Measurements from ENCODE around the gene ZNF780A.
"Not testable (repeated sequence)": the region's sequence is repeated elsewhere in the genome, so short reads cannot be mapped to it uniquely, and the experiment has no call there.

The ZNF780A gene

GRCh38 chr19:40090241-40091204, at the start of gene ZNF780A:
TSS of gene ZNF780A (minus strand) at chr19:40090943. CDS start at chr19:40084753, 6,190 bp downstream.
- DNase-seq (ENCODE audit: low read depth in 2 of 2) = peak; percentile 58 to 66

- DNase-seq (ENCODE audit: low read depth in 2 of 2) = no peak
Measured at GRCh38 chr19:40139533-40140287, 49.0 kb upstream of the ZNF780A start.

DNA sequence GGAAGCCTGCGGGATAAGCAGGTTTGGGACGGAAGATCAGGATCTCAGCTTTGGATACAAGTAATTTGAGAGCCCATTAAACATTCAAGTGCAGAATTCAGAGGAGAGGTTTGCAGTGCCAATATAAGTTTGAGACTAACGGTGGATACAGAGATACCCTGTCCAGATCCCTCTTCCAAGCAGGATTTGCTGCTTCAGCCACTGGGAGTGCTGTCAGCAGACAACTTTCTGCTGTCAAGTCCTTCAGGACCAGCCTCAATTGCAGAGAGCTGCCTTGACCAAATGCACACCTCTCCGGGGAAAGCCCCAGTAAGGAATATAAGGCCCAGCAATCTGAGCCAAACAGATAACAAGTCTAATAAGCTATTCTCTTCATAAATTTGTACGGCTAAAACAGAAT, 46.1 kb upstream of the ZNF780A start:
- no peak for DNase-seq (ENCODE audit: low read depth in 2 of 2)

- no peak for DNase-seq (ENCODE audit: low read depth in 2 of 2)
Measured at GRCh38 chr19:40134866-40135265, 44.1 kb upstream of the ZNF780A start.

- DNase-seq (ENCODE audit: low read depth in 2 of 2) = no peak
Measured at GRCh38 chr19:40133491-40133890, 42.7 kb upstream of the ZNF780A start.

- no peak for DNase-seq (ENCODE audit: low read depth in 2 of 2)
Measured at GRCh38 chr19:40130013-40130412, 39.3 kb upstream of the ZNF780A start.

GRCh38 chr19:40129425-40129824, 38.7 kb upstream of the ZNF780A start:
- no peak for DNase-seq (ENCODE audit: low read depth in 2 of 2)

DNA sequence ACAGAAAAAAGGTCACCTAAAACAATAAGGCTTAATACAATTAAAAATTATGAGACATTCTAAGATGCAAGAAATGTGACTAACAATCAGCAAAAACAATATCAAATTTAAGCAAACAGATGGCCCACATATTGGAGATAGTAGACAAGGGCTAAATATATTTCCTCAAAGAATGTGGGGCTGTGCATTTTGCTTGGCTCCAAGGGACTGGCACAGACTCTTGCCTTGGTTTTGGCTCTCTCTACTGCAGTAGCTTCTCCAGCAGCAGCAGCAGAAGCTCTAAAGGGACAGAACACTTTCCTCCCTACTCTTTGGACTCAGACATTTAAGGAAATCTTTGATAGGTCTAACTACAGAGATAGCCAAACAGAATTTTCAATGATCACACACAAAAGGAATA, 38.2 kb upstream of the ZNF780A start:
- DNase-seq (ENCODE audit: low read depth in 2 of 2) = no peak

DNA sequence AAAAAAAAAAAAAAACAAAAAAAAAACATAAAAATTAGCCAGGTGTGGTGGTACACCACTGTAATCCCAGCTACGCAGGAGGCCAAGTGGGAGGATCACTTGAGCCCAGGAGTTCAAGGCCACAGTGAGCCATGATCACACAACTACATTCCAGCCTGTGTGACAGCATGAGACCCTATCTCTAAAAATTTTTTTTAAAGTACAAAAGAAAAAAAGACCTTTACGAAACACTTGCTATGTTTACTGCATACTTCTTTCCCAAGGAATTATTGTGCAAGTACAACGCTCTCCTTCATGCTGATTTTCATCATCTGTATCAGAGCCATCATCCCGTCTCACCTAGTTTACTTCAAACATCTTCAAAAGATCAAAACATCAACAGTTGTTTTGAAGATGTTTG, 28.6 kb upstream of the ZNF780A start:
- no peak for DNase-seq (ENCODE audit: low read depth in 2 of 2)

DNA sequence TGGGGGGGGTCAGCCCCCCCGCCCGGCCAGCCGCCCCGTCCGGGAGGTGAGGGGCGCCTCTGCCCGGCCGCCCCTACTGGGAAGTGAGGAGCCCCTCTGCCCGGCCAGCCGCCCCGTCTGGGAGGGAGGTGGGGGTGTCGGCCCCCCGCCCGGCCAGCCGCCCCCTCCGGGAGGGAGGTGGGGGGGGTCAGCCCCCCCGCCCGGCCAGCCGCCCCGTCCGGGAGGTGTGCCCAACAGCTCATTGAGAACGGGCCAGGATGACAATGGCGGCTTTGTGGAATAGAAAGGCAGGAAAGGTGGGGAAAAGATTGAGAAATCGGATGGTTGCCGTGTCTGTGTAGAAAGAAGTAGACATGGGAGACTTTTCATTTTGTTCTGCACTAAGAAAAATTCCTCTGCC, 27.9 kb upstream of the ZNF780A start:
- not testable (repeated sequence) for DNase-seq (ENCODE audit: low read depth in 2 of 2)

DNA sequence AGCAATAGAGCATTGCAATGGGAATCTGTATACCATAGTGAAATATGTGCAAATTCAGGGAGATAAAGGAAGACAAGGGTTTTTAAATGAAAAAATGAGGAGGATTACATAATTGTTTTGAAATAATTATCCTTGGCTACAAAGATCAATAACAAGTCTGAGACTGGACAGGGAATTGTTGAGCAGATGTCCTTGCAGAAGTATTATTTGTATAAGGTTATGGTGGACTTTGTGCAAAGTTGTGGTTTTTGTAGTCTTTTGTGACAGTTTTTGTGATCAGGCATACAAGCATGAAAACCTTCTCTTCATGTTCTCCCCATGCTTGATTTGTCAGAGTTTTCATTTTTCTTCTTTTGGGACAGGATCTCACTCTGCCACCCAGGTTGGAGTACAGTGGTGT, 25.3 kb upstream of the ZNF780A start:
- DNase-seq (ENCODE audit: low read depth in 2 of 2) = no peak

GRCh38 chr19:40114119-40114518, 23.4 kb upstream of the ZNF780A start:
- DNase-seq (ENCODE audit: low read depth in 2 of 2) = not testable (repeated sequence)

DNA sequence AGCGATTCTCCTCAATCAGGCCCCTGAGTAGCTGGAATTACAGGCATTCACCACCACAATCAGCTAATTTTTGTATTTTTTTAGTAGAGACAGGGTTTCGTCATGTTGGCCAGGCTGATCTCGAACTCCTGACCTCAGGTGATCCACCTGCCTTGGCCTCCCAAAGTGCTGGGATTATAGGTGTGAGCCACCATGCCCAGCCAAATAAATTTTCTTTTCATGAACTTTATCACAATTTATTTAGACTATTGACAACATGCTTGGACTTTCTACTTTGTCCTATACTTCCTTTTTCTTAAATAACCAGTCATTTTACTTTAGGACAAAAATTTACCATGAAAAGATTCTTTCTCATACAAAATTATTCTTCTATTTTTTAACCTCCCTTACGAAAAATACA, 21.5 kb upstream of the ZNF780A start:
- not testable (repeated sequence) for DNase-seq (ENCODE audit: low read depth in 2 of 2)

GRCh38 chr19:40110570-40110969, 19.8 kb upstream of the ZNF780A start:
- DNase-seq (ENCODE audit: low read depth in 2 of 2) = no peak

DNA sequence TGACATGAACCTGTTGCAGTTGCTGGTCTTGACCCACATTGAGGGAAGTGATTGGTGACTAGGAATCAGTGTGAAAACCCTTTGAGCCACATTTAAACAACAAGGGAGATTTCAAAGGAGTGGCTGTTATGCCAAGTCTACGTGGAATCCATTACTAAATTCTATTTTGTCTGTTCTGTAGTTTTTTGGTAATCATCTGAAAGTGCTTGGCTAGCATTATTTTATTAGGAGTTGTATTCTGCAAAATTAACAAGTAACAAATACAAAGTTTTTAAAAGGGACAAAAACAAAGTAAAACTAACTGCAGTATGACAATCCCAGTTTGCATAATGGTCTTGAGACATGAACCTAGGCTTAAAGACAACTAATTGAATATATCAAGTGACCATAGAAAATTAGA, 14.0 kb upstream of the ZNF780A start:
- DNase-seq (ENCODE audit: low read depth in 2 of 2) = no peak

DNA sequence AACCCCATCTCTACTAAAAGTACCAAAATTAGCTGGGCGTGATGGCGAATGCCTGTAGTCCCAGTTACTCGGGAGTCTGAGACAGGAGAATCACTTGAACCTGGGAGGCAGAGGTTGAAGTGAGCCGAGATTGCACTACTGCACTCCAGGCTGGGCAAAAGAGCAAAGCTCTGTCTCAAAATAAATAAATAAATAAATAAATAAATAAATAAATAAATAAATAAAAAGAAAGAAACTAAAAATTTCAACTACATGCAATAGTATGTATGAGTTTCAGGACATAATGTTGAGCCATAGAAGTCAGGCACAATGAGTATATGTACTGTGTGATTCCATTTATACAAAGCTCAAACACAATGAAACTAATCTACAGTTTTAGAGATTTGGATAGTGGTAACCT, 12.9 kb upstream of the ZNF780A start:
- DNase-seq (ENCODE audit: low read depth in 2 of 2) = no peak

GRCh38 chr19:40101813-40102212, 11.1 kb upstream of the ZNF780A start:
- no peak for DNase-seq (ENCODE audit: low read depth in 2 of 2)

- no peak for DNase-seq (ENCODE audit: low read depth in 2 of 2)
Measured at GRCh38 chr19:40093416-40093815, 2.7 kb upstream of the ZNF780A start.

DNA sequence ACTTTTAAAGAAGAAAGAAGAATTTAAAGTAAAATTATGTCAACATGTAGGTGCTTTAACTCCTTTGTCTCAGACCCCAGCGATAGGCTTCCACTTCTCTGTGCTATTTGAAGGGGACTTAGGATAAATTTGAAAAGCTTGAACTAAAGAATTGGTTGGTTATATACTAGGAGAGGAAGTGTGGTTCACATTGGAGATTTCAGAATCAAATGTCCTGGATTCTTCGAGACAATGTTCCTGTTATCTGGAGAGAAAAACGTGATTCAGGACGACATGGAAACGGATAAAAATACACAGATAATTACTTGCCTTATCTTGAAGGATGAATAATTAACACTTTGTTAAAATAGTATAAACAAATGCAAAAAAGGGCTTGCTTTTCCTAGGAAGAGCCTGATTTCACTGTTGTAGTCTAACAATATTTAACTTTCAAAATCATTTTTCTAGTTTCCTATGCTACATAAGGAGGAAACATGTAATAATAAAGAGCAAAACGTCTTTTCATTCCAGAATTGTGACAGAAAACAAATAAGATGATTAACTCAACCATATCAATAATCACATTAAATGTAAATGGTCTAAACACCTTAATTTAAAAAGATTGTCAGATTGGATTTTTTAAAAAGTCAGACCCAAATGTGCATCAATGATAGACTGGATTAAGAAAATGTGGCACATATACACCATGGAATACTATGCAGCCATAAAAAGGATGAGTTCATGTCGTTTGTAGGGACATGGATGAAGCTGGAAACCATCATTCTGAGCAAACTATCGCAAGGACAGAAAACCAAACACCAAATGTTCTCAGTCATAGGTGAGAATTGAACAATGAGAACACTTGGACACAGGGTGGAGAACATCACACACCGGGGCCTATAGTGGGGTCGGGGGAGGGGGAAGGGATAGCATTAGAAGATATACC, 724 bp upstream of the ZNF780A start:
- no peak for DNase-seq (ENCODE audit: low read depth in 2 of 2)

GRCh38 chr19:40089462-40089861, 1.3 kb downstream of the ZNF780A start:
- DNase-seq (ENCODE audit: low read depth in 2 of 2) = no peak

GRCh38 chr19:40088299-40089047, 2.3 kb downstream of the ZNF780A start:
- no peak for DNase-seq (ENCODE audit: low read depth in 2 of 2)

Data from stimulated activated CD8-positive, alpha-beta memory T cell treated with anti-CD3 and anti-CD28 coated beads, Interleukin-7, amount 100 ng/mL, for 4 hours (primary cell).